HUES6 (cell line): ENCODE data around the gene MTR.
"Not testable (repeated sequence)": the region's sequence is repeated elsewhere in the genome, so short reads cannot be mapped to it uniquely, and the experiment has no call there.

Experiments used
- H3K27ac ChIP-seq: 2 replicates; pipeline ENCODE4 v1.7.0; 2013; ENCODE audit warnings: low read depth, mild to moderate bottlenecking, low read length, inconsistent platforms
- H3K27me3 ChIP-seq: 2 replicates; pipeline ENCODE4 v1.6.1; 2013; ENCODE audit warnings: low read length; ENCODE audit not compliant: control insufficient read depth, insufficient read depth
- H3K36me3 ChIP-seq: 2 replicates; pipeline ENCODE4 v1.6.1; 2013; ENCODE audit warnings: low read length; ENCODE audit not compliant: control insufficient read depth, insufficient read depth
- H3K4me1 ChIP-seq: 2 replicates; pipeline ENCODE4 v1.6.1; 2013; ENCODE audit warnings: low read length; ENCODE audit not compliant: control insufficient read depth, insufficient read depth
- H3K4me3 ChIP-seq: 2 replicates; pipeline ENCODE4 v1.5.1; 2013; ENCODE audit warnings: low read depth, low read length
- H3K9ac ChIP-seq: one replicate; pipeline ENCODE4 v1.6.1; 2013; ENCODE audit warnings: mild to moderate bottlenecking, low read length
- H3K9me3 ChIP-seq: 2 replicates; pipeline ENCODE4 v1.6.1; 2013; ENCODE audit warnings: low read depth, low read length; ENCODE audit not compliant: control insufficient read depth, insufficient read depth

MTR gene

DNA sequence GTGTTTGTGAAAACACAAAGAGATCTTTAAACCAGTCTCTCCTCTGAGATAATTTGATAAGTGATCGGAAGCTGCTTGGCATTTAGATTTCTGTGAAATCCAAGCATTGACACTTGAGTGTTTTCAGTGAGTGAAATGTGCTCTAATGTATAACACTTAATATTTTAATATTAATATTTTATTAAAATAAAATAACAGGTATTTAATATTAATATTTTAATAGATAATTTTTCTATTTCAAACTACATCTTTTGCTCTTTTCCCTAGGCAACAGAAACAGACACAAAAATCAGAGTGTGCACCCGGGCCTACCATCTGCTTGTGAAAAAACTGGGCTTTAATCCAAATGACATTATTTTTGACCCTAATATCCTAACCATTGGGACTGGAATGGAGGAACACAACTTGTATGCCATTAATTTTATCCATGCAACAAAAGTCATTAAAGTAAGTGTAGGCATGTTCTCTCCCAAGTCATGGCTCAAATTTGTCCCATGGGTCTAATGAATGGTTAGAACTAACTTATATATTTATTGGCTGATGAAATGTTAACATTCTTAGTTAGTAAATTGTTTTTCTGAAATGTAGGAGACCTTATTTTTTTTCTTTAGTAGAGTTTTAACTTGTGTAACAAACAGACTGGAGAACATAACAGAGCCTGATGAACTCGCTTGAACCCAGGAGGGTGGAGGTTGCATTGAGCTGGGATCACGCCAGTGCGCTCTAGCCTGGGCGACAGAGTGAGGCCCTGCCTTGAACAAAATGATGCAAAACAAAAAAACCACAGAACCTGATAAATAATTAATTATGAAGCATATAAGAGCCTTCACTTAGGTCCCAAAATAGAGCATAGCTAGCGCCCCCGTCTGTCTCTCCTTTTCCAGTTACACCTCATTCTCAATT lies 55.2 kb downstream of the MTR start:
- H3K9me3 ChIP-seq, result no peaks in the 10 kb centered on the region
- H3K9ac ChIP-seq, result no peak overlapping the region
- no peak overlapping the region for H3K27ac ChIP-seq
- no peaks in the 10 kb centered on the region for H3K27me3 ChIP-seq
- H3K36me3 ChIP-seq, result peaks cover 51% of the 10 kb centered on the region
- H3K4me3 ChIP-seq, result no peak overlapping the region
- peaks cover 9% of the 10 kb centered on the region for H3K4me1 ChIP-seq

DNA sequence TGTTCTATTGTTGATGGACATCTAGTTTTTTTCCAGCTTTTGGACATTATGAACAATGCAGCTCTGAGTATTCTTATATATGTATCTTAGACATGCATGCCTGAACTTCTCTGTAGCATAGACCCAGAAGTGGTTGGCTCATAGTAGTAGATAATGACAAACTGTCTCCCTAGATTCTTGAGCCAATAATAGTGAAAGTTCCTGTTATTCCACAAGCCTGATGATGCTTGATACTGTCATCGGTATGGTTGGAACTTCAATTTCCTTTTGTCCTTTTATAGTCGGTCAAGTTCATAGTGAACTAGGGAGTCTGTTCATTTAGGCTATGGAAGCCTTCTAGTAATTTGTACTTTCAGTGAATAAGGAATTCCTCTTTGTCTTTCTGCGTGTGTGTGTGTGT lies 56.8 kb downstream of the MTR start:
- H3K9ac ChIP-seq, result no peak overlapping the region
- H3K27ac ChIP-seq, result no peak overlapping the region
- no peak overlapping the region for H3K4me3 ChIP-seq
- H3K4me1 ChIP-seq, result peaks cover 9% of the 10 kb centered on the region
- H3K9me3 ChIP-seq, result no peaks in the 10 kb centered on the region
- peaks cover 61% of the 10 kb centered on the region for H3K36me3 ChIP-seq
- no peaks in the 10 kb centered on the region for H3K27me3 ChIP-seq

GRCh38 chr1:236853921-236854604 lies 59.0 kb downstream of the MTR start:
- Histone ChIP-seq H3K9me3 (no peaks in the 10 kb centered on the region), H3K9ac (no peak overlapping the region), H3K4me3 (no peak overlapping the region), H3K27ac (peak overlapping the region; percentile 54; the same call in 1 of the 2 replicates), H3K36me3 (peaks cover 65% of the 10 kb centered on the region), H3K27me3 (no peaks in the 10 kb centered on the region), H3K4me1 (peaks cover 9% of the 10 kb centered on the region)

DNA sequence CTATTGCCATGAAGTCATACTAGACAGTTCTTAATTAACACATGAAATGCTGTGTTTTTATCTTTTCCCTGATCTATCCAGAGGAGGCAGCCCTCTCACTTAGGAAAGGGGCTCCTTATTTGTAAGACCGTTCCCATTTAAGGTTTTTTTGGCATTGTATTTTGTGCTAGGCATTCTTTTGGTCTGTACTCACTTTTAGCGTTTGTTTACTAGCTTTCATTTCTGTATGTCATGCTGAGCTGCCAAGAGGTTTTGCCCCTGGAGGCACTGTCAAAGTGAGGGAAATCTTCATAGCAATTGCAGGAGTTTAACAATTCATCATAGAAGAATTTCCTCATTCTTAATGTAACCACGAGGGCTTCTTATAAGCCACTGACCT lies 59.5 kb downstream of the MTR start:
- Histone ChIP-seq H3K4me3 (no peak overlapping the region), H3K27me3 (no peaks in the 10 kb centered on the region), H3K4me1 (peaks cover 9% of the 10 kb centered on the region), H3K9ac (no peak overlapping the region), H3K27ac (no peak overlapping the region), H3K36me3 (peaks cover 69% of the 10 kb centered on the region), H3K9me3 (no peaks in the 10 kb centered on the region)

DNA sequence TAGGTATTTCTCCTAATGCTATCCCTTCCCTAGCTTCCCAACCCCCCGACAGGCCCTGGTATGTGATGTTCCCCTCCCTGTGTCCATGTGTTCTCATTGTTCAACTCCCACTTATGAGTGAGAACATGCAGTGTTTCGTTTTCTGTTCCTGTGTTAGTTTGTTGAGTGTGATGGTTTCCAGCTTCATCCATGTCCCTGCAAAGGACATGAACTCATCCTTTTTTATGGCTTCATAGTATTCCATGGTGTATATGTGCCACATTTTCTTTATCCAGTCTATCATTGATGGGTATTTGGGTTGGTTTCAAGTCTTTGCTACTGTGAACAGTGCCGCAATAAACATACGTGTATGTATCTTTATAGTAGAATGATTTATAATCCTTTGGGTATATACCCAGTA lies 61.6 kb downstream of the MTR start:
- H3K4me1 ChIP-seq, H3K27me3 ChIP-seq, H3K4me3 ChIP-seq, H3K27ac ChIP-seq, H3K9ac ChIP-seq, H3K9me3 ChIP-seq: not testable (repeated sequence)
- peaks cover 68% of the 10 kb centered on the region for H3K36me3 ChIP-seq

- Histone ChIP-seq H3K4me3 (no peak overlapping the region), H3K27me3 (no peaks in the 10 kb centered on the region), H3K9ac (no peak overlapping the region), H3K36me3 (peaks cover 71% of the 10 kb centered on the region), H3K27ac (no peak overlapping the region), H3K9me3 (no peaks in the 10 kb centered on the region), H3K4me1 (peaks cover 9% of the 10 kb centered on the region)
Measured at GRCh38 chr1:236858165-236858564, 63.1 kb downstream of the MTR start.

DNA sequence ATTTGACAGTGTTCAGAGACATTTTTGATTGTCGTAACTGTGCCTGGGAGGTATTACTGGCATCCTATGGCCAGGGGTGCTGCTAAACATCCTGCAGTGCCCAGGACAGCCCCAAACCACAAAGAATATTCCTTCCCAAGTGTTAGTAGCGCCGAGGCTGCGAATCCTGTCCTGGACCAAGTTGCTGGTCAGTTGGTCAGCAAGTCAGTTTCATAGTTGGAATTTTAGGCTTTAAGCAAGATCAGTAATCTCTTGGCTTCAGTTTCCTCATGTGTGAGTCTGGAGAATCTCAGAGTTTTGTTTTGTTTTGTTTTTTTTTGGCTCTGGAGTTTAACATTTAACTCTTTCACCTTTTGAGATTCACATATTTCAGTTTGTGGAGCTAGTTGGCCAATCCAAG lies 65.0 kb downstream of the MTR start:
- H3K36me3 ChIP-seq, result peaks cover 74% of the 10 kb centered on the region
- no peak overlapping the region for H3K9ac ChIP-seq
- H3K4me3 ChIP-seq, result no peak overlapping the region
- no peaks in the 10 kb centered on the region for H3K9me3 ChIP-seq
- H3K27ac ChIP-seq, result no peak overlapping the region
- no peaks in the 10 kb centered on the region for H3K27me3 ChIP-seq
- no peaks in the 10 kb centered on the region for H3K4me1 ChIP-seq

GRCh38 chr1:236860674-236861073 lies 65.6 kb downstream of the MTR start:
- Histone ChIP-seq H3K36me3 (peaks cover 73% of the 10 kb centered on the region), H3K9ac (no peak overlapping the region), H3K27ac (no peak overlapping the region), H3K4me3 (no peak overlapping the region), H3K9me3 (no peaks in the 10 kb centered on the region), H3K4me1 (no peaks in the 10 kb centered on the region), H3K27me3 (no peaks in the 10 kb centered on the region)

- Histone ChIP-seq H3K9ac (no peak overlapping the region), H3K36me3 (peaks cover 73% of the 10 kb centered on the region), H3K4me1 (no peaks in the 10 kb centered on the region), H3K27ac (no peak overlapping the region), H3K27me3 (no peaks in the 10 kb centered on the region), H3K4me3 (no peak overlapping the region), H3K9me3 (no peaks in the 10 kb centered on the region)
Measured at GRCh38 chr1:236861560-236862218, 66.6 kb downstream of the MTR start.

DNA sequence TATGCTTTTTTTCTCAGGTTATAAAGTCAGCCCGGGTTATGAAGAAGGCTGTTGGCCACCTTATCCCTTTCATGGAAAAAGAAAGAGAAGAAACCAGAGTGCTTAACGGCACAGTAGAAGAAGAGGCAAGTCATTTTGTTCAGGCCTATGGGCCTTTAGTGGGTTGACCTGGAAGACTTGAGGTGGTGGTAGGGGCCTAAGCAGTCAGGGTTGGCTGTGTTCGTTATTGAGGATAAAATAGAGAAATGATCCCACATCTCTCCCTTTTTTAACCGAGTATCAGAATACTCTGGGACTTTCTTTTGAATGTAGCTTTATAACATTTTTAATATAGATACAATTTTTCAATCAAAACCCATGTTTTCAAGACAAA lies 67.1 kb downstream of the MTR start:
- Histone ChIP-seq H3K36me3 (peaks cover 78% of the 10 kb centered on the region), H3K4me3 (no peak overlapping the region), H3K9ac (no peak overlapping the region), H3K27ac (no peak overlapping the region), H3K9me3 (no peaks in the 10 kb centered on the region), H3K4me1 (no peaks in the 10 kb centered on the region), H3K27me3 (no peaks in the 10 kb centered on the region)

DNA sequence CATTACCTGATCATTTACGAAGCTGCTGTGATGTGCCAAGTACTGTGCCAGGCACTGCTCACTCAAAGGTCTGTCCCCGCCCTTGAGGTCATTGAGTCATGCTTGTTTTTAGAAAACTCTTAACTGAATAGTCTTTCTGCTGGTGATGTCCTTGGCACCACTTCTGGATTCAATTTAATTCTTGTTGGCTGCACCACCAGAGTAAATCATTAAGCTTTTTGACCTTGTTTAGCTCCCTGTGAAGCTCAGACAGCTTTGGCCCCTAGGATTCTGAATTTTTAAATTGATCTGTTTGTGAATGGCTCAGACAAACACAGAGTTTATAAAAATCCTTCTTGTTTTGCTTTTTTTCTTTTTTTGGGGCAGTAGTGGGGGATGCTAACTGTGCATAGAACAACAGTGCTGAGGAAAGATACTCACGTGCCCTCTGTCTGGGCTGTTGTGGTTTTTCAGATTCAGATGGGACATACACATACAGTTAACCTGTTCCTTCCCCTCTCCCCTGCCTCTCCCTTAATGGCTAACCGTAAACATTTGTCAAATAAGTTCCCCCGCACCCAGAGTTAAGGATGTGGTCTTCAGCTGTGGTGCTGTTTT lies 67.6 kb downstream of the MTR start:
- H3K27me3 ChIP-seq, result no peaks in the 10 kb centered on the region
- H3K36me3 ChIP-seq, result peaks cover 74% of the 10 kb centered on the region
- no peak overlapping the region for H3K4me3 ChIP-seq
- no peaks in the 10 kb centered on the region for H3K4me1 ChIP-seq
- H3K27ac ChIP-seq, result no peak overlapping the region
- H3K9ac ChIP-seq, result no peak overlapping the region
- no peaks in the 10 kb centered on the region for H3K9me3 ChIP-seq
